GM12878 (cell line): ENCODE data around the gene RBM8A. TPM values are rescaled to one million over a fixed set of nuclear protein-coding genes. Genes with fewer than 3 reads are reported as not detected.
A peak's percentile ranks its signal among the peaks of the same experiment; 100 is the strongest.

ENCODE experiments used
- ATAC-seq: fragments of 200-7000 bp; cut with Tn5 transposase; 3 replicates; pipeline ENCODE4 v1.9.1; 2020; ENCODE audit warnings: mild to moderate bottlenecking, moderate library complexity
- BruUV-seq: library from RNA; stranded (reverse); fragments of 400-500 nt; replicated peaks from 2 replicates; lab custom pipeline; 2021; lab: Mats Ljungman, UMichigan
- CTCF ChIA-PET: fragments of 300-600 bp; sonication (Branson Sonifier 250); formaldehyde crosslinking; extraction: SDS; loops from one replicate; lab custom pipeline; 2021; ENCODE audit warnings: inconsistent platforms; lab: Yijun Ruan, JAX
- POLR2A ChIA-PET: fragments of 350-600 bp; formaldehyde crosslinking; extraction: SDS; loops from one replicate; lab custom pipeline; 2021; ENCODE audit warnings: inconsistent platforms; lab: Charles Lee
- RAD21 ChIA-PET: fragments of 300-600 bp; sonication (Branson Sonifier 250); formaldehyde crosslinking; loops from one replicate; lab custom pipeline; 2023; ENCODE audit warnings: antibody characterized with exemption; ENCODE audit not compliant: unreplicated experiment; lab: Charles Lee
- SMC1A ChIA-PET: fragments of 300-600 bp; sonication (Branson Sonifier 250); formaldehyde crosslinking; loops from one replicate; lab custom pipeline; 2023; ENCODE audit not compliant: unreplicated experiment, uncharacterized antibody; lab: Charles Lee
- DNase-seq: peaks from one replicate; pipeline ENCODE4 v3.0.0-alpha.2; 2011; ENCODE audit warnings: low read depth, low spot score
- FAIRE-seq: peaks from 3 replicates; lab custom pipeline; 2011; peaks lifted over from hg19 to GRCh38; lab: Jason Lieb, UNC
- H2AFZ ChIP-seq: 2 replicates; pipeline ENCODE4 v1.6.0; 2011; ENCODE audit warnings: low read depth, low read length, control low read depth; ENCODE audit not compliant: control insufficient read depth
- H3K27ac ChIP-seq: 2 replicates; pipeline ENCODE4 v1.5.1; 2011; ENCODE audit warnings: control low read depth; ENCODE audit not compliant: control insufficient read depth, insufficient read depth
- H3K27me3 ChIP-seq, 2 experiments: replicated peaks in 1 of 2; 2 replicates each; pipeline versions ENCODE4 v1.6.0 to v1.6.1; 2011; ENCODE audit warnings: low read length in 1 of 2; ENCODE audit not compliant: control insufficient read depth in 2 of 2, insufficient read depth in 2 of 2
- H3K36me3 ChIP-seq, 2 experiments: 2 replicates each; pipeline ENCODE4 v1.5.1; 2011; ENCODE audit warnings: low read length in 1 of 2; ENCODE audit not compliant: control insufficient read depth in 2 of 2, insufficient read depth in 2 of 2
- H3K4me1 ChIP-seq: 2 replicates; pipeline ENCODE4 v1.6.1; 2011; ENCODE audit warnings: mild to moderate bottlenecking, low read length, moderate library complexity, mixed read lengths; ENCODE audit not compliant: control insufficient read depth, insufficient read depth
- H3K4me2 ChIP-seq: 2 replicates; pipeline ENCODE4 v1.6.0; 2011; ENCODE audit warnings: control low read depth; ENCODE audit not compliant: control insufficient read depth, insufficient read depth
- H3K4me3 ChIP-seq: fragments of 200-600 bp; sonication (generic); 2 replicates; pipeline ENCODE4 v1.5.1; 2016
- H3K79me2 ChIP-seq: 2 replicates; pipeline ENCODE4 v1.6.0; 2011; ENCODE audit warnings: low read length; ENCODE audit not compliant: control insufficient read depth, insufficient read depth
- H3K9ac ChIP-seq: 2 replicates; pipeline ENCODE4 v1.8.0; 2011; ENCODE audit warnings: low read length, control low read depth, mixed read lengths; ENCODE audit not compliant: control insufficient read depth, insufficient read depth
- H3K9me3 ChIP-seq: replicated peaks from 3 replicates; pipeline ENCODE4 v1.5.1; 2011; ENCODE audit warnings: mild to moderate bottlenecking, low read length; ENCODE audit not compliant: control insufficient read depth, insufficient read depth
- H4K20me1 ChIP-seq: 2 replicates; pipeline ENCODE4 v1.6.0; 2011; ENCODE audit not compliant: control insufficient read depth, insufficient read depth
- ATF7 ChIP-seq: fragments of 450-650 bp; IDR thresholded peaks from 2 replicates; pipeline ENCODE4 v1.6.1; 2016; ENCODE audit warnings: low read depth, mild to moderate bottlenecking
- BRCA1 ChIP-seq: IDR thresholded peaks from 2 replicates; pipeline ENCODE4 v1.6.1; 2011; ENCODE audit warnings: low read depth, low read length, improper control_type of control experiment
- CREB1 ChIP-seq: IDR thresholded peaks from 2 replicates; pipeline ENCODE4 v1.6.1; 2012; ENCODE audit warnings: low read depth, mild to moderate bottlenecking, inconsistent platforms
- NFXL1 ChIP-seq: fragments of 450-650 bp; IDR thresholded peaks from 2 replicates; pipeline ENCODE4 v1.6.1; 2017; ENCODE audit warnings: antibody characterized with exemption, mild to moderate bottlenecking, borderline replicate concordance
- SIN3A ChIP-seq: IDR thresholded peaks from 2 replicates; pipeline ENCODE4 v1.6.1; 2012; ENCODE audit warnings: low read depth, low read length, improper control_type of control experiment
- SMAD1 ChIP-seq: fragments of 450-650 bp; IDR thresholded peaks from 2 replicates; pipeline ENCODE4 v1.6.1; 2018; ENCODE audit warnings: mild to moderate bottlenecking, low read depth; ENCODE audit not compliant: partially characterized antibody
- TARDBP ChIP-seq: IDR thresholded peaks from 2 replicates; pipeline ENCODE4 v1.6.1; 2016; ENCODE audit warnings: borderline replicate concordance
- WGBS: methylation state at CpG from one replicate; pipeline ENCODE4 v1.1.6; 2016; ENCODE audit warnings: low lambda C conversion rate; ENCODE audit not compliant: insufficient replicate concordance, insufficient coverage; ENCODE audit errors: missing lambda C conversion rate; 5-methylcytosine and 5-hydroxymethylcytosine counted together
- in situ Hi-C: fragments of 300-500 bp; cut with MboI; formaldehyde crosslinking; loops from 9 replicates; pipeline ENCODE4 v1.14.3; 2018; ENCODE audit warnings: mixed read lengths
- intact Hi-C: fragments of 100-400 bp; cut with micrococcal nuclease; formaldehyde crosslinking; loops from one replicate; pipeline ENCODE4 v1.14.2; 2022; ENCODE audit not compliant: unreplicated experiment
- polyA plus RNA-seq, 11 experiments: library from polyadenylated mRNA; depleted of rRNA in 4 of 11; unstranded in 6 of 11; stranded (reverse) in 5 of 11; fragments of >200 nt; fragmentation: Nextera tagmentation in 4 of 11; fragmentation: Illumina TruSeq in 1 of 11; extraction: Ambion mirVana in 4 of 11; extraction: Trizol in 1 of 11; gene quantifications; 1 replicate in 1 of 11; 2 replicates in 10 of 11; pipeline versions ENCODE4 v1.2.1 to v1.2.3, GENCODE V29; 2011 to 2016; ENCODE audit warnings: inconsistent platforms in 2 of 11, missing spikeins in 2 of 11, low read depth in 1 of 11
- total RNA-seq, 4 experiments: library from RNA; depleted of rRNA in 3 of 4; stranded (reverse); fragments of >200 nt in 3 of 4; fragmentation: Illumina TruSeq in 1 of 4; extraction: Trizol in 1 of 4; gene quantifications; 2 replicates each; pipeline versions ENCODE4 v1.2.1 to v1.2.3, GENCODE V29; 2013 to 2021
- TF ChIP-seq, protein P1 (sequence below): fragments of 450-650 bp; IDR thresholded peaks from 2 replicates; pipeline ENCODE4 v1.6.1; 2018; ENCODE audit warnings: borderline replicate concordance, mild to moderate bottlenecking; ENCODE audit not compliant: partially characterized antibody
- TF ChIP-seq, protein P2 (sequence below): IDR thresholded peaks from 2 replicates; pipeline ENCODE4 v1.6.1; 2012; ENCODE audit warnings: low read depth, low read length, improper control_type of control experiment
- TF ChIP-seq, protein P3 (sequence below): fragments of 450-650 bp; IDR thresholded peaks from 2 replicates; pipeline ENCODE4 v1.6.1; 2017; ENCODE audit warnings: antibody characterized with exemption, mild to moderate bottlenecking, moderate library complexity
- TF ChIP-seq, protein P4 (sequence below): fragments of 450-650 bp; IDR thresholded peaks from 2 replicates; pipeline ENCODE4 v1.6.1; 2017; ENCODE audit warnings: borderline replicate concordance

The RBM8A gene
- total and polyA plus RNA-seq, 10 of the 15 experiments (the other 5 are each of a cell fraction or from before 2014, with no cell fraction given): 110 to 1,248 (median 248) TPM

DNA sequence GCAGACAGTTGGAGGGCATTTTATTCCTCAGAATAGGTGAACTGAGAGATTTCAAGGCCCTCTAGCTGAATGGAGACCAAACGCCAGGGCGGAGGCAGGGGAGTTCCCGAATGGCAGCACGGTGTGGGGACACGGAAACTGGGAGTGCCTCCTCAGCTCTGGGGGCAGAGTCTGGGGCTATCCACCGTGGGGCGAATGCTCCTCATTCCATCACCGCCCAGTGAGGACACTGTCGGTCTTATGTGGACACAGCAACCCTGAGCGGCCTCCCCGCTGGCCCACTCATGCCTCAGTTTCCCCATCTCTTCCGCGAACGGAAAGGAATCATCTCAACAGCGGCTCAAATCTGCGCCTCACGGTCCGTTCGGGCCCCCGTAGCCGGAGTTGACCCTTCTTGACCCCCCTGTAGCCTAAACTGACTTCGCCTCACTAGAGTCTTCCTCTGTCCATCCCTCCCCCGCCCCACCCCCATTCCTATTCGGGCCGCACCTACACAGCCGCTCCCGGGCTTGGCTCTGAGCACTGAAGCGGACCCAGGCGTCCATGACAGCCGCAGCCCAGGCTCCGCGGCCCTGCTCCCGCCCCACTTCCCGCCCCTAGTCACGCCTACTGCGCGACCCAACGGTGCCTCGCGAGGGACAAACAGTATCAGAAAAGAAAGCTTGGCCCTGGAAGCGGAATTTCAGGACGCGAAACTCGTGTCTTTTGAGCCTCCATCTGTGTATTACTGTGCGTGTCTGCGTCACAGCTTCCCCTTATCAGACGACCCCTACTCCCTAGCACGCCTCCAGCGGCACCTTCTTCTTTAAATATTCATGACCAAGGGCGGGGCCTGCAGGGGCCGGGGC, 8.9 kb downstream of the RBM8A start, which contains the start of gene PEX11B:
TSS of gene PEX11B (minus strand) at position 574 of the 848 bp plus-strand sequence. CDS start at position 545, 29 bp downstream.
- no TSS peak for BruUV-seq
- peak within 1 kb of the TSS; percentile 100 for H3K4me2 ChIP-seq
- H3K9me3 ChIP-seq: no peaks in the 10 kb centered on the region
- 1% methylated on average over 46 of the region's 51 CpGs for WGBS
- ATAC-seq (peak; percentile 94), DNase-seq (peak; percentile 75), FAIRE-seq (peak; percentile 35)
- peaks cover 12% of the 10 kb centered on the region for H3K79me2 ChIP-seq
- H3K27ac ChIP-seq: peak within 1 kb of the TSS; percentile 93
- SMC1A ChIA-PET: interaction anchor here (0.6 to 1.6 kb wide), 3 partner anchors 9 to 58 kb away, joined by 3 to 5 read pairs (median 3); partner anchors contain the start of genes LIX1L and RBM8A
- H3K4me3 ChIP-seq: peak within 1 kb of the TSS; percentile 97
- peak within 1 kb of the TSS; percentile 98 for H2AFZ ChIP-seq
- CTCF ChIA-PET: interaction anchor here (0.8 to 1.8 kb wide), 9 partner anchors 8 to 119 kb away, joined by 3 to 7 read pairs (median 3); partner anchors contain the start of gene RBM8A
- H3K9ac ChIP-seq: peak within 1 kb of the TSS; percentile 96
- no peaks in the 10 kb centered on the region for H4K20me1 ChIP-seq
- intact Hi-C loops (loop anchor here (1.0 kb wide), 3 partner anchors 8 to 59 kb away; partner anchors contain the start of genes ITGA10, PIAS3 and RBM8A), in situ Hi-C loops (loop anchor here (5.0 kb wide), 1 partner anchor 61 kb away; the partner anchor contains the start of gene PIAS3)
- RAD21 ChIA-PET: interaction anchor here (0.9 to 2.5 kb wide), 8 partner anchors 9 to 92 kb away, joined by 3 to 11 read pairs (median 4); partner anchors contain the start of genes ANKRD34A, LIX1L, NUDT17 and PIAS3
- no peaks in the 10 kb centered on the region for H3K27me3 ChIP-seq
- POLR2A ChIA-PET: interaction anchor here (0.6 to 2.6 kb wide), 10 partner anchors 9 to 131 kb away, joined by 3 to 23 read pairs (median 8); partner anchors contain the start of genes ANKRD34A, LIX1L, NUDT17 and PIAS3
- H3K4me1 ChIP-seq: peaks cover 17% of the 10 kb centered on the region
- H3K36me3 ChIP-seq: peaks cover 0 to 11% of the 10 kb centered on the region in 2 experiments; a peak in 2 of 4 replicates
- TF ChIP-seq BRCA1: peak; percentile 63
- TF ChIP-seq, protein P1, sequence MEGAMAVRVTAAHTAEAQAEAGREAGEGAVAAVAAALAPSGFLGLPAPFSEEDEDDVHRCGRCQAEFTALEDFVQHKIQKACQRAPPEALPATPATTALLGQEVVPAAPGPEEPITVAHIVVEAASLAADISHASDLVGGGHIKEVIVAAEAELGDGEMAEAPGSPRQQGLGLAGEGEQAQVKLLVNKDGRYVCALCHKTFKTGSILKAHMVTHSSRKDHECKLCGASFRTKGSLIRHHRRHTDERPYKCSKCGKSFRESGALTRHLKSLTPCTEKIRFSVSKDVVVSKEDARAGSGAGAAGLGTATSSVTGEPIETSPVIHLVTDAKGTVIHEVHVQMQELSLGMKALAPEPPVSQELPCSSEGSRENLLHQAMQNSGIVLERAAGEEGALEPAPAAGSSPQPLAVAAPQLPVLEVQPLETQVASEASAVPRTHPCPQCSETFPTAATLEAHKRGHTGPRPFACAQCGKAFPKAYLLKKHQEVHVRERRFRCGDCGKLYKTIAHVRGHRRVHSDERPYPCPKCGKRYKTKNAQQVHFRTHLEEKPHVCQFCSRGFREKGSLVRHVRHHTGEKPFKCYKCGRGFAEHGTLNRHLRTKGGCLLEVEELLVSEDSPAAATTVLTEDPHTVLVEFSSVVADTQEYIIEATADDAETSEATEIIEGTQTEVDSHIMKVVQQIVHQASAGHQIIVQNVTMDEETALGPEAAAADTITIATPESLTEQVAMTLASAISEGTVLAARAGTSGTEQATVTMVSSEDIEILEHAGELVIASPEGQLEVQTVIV: peak; percentile 22
- peak; percentile 85 for TF ChIP-seq CREB1
- TF ChIP-seq TARDBP: no peak
- TF ChIP-seq, protein P2, sequence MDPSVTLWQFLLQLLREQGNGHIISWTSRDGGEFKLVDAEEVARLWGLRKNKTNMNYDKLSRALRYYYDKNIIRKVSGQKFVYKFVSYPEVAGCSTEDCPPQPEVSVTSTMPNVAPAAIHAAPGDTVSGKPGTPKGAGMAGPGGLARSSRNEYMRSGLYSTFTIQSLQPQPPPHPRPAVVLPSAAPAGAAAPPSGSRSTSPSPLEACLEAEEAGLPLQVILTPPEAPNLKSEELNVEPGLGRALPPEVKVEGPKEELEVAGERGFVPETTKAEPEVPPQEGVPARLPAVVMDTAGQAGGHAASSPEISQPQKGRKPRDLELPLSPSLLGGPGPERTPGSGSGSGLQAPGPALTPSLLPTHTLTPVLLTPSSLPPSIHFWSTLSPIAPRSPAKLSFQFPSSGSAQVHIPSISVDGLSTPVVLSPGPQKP: 0 out of 2 replicates have a peak, but pooled peaks have one; percentile 30
- no peak for TF ChIP-seq NFXL1
- TF ChIP-seq, protein P3, sequence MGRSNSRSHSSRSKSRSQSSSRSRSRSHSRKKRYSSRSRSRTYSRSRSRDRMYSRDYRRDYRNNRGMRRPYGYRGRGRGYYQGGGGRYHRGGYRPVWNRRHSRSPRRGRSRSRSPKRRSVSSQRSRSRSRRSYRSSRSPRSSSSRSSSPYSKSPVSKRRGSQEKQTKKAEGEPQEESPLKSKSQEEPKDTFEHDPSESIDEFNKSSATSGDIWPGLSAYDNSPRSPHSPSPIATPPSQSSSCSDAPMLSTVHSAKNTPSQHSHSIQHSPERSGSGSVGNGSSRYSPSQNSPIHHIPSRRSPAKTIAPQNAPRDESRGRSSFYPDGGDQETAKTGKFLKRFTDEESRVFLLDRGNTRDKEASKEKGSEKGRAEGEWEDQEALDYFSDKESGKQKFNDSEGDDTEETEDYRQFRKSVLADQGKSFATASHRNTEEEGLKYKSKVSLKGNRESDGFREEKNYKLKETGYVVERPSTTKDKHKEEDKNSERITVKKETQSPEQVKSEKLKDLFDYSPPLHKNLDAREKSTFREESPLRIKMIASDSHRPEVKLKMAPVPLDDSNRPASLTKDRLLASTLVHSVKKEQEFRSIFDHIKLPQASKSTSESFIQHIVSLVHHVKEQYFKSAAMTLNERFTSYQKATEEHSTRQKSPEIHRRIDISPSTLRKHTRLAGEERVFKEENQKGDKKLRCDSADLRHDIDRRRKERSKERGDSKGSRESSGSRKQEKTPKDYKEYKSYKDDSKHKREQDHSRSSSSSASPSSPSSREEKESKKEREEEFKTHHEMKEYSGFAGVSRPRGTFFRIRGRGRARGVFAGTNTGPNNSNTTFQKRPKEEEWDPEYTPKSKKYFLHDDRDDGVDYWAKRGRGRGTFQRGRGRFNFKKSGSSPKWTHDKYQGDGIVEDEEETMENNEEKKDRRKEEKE: no peak
- peak; percentile 54; the same call in 1 of the 2 replicates for TF ChIP-seq ATF7
- peak; percentile 22 for TF ChIP-seq SMAD1
- TF ChIP-seq SIN3A: 0 out of 2 replicates have a peak, but pooled peaks have one; percentile 42
- TF ChIP-seq, protein P4, sequence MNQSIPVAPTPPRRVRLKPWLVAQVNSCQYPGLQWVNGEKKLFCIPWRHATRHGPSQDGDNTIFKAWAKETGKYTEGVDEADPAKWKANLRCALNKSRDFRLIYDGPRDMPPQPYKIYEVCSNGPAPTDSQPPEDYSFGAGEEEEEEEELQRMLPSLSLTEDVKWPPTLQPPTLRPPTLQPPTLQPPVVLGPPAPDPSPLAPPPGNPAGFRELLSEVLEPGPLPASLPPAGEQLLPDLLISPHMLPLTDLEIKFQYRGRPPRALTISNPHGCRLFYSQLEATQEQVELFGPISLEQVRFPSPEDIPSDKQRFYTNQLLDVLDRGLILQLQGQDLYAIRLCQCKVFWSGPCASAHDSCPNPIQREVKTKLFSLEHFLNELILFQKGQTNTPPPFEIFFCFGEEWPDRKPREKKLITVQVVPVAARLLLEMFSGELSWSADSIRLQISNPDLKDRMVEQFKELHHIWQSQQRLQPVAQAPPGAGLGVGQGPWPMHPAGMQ: no peak
